HCT116 (cell line): Measurements from ENCODE around the gene THEMIS2.

ENCODE experiments used
- CTCF ChIP-seq, 3 experiments: fragments of 200-600 bp in 1 of 3; sonication (generic) in 1 of 3; IDR thresholded peaks in 2 of 3; conservative IDR thresholded peaks in 1 of 3; 2 replicates each; pipeline ENCODE4 v1.5.1; 2012 to 2017; ENCODE audit warnings: low read depth in 2 of 3, low read length in 2 of 3, antibody characterized with exemption in 1 of 3, borderline replicate concordance in 1 of 3, control low read depth in 1 of 3, mild to moderate bottlenecking in 1 of 3, mixed read lengths in 1 of 3, mixed run types in 1 of 3, moderate library complexity in 1 of 3; ENCODE audit not compliant: insufficient read depth in 1 of 3
- EZH2 ChIP-seq: fragments of 200-600 bp; sonication (generic); IDR thresholded peaks from 2 replicates; pipeline ENCODE4 v1.6.1; 2017; ENCODE audit warnings: antibody characterized with exemption, mixed run types
- MAX ChIP-seq: IDR thresholded peaks from 2 replicates; pipeline ENCODE4 v1.6.1; 2012
- POLR2A ChIP-seq: IDR thresholded peaks from 2 replicates; pipeline ENCODE4 v1.7.0; 2011; ENCODE audit warnings: borderline replicate concordance; ENCODE audit not compliant: insufficient read depth, insufficient read length; ENCODE audit errors: extremely low read depth
- RAD21 ChIP-seq: IDR thresholded peaks from 2 replicates; pipeline ENCODE4 v1.6.1; 2012; ENCODE audit warnings: low read depth, mild to moderate bottlenecking
- TCF7L2 ChIP-seq: IDR thresholded peaks from 2 replicates; pipeline ENCODE4 v1.7.0; 2011; ENCODE audit warnings: borderline replicate concordance, inconsistent platforms; ENCODE audit not compliant: insufficient read depth, insufficient read length; ENCODE audit errors: extremely low read depth
- YY1 ChIP-seq: IDR thresholded peaks from 2 replicates; pipeline ENCODE4 v1.6.1; 2011; ENCODE audit warnings: low read length, low read depth, moderate library complexity, mild to moderate bottlenecking; ENCODE audit not compliant: insufficient replicate concordance; ENCODE audit errors: extremely low read depth

- no peak for TF ChIP-seq POLR2A
- TF ChIP-seq CTCF (IDR thresholded peaks at IDR 0.05 in 2 of 3, conservative IDR thresholded peaks at IDR 0.05 in 1 of 3; ENCODE audit: borderline replicate concordance in 1 of 3, insufficient read depth in 1 of 3, low read depth in 2 of 3, low read length in 2 of 3), result no peak
- TF ChIP-seq MAX, result no peak
- no peak for TF ChIP-seq YY1
- TF ChIP-seq EZH2, result no peak
- TF ChIP-seq RAD21, result no peak
- no peak for TF ChIP-seq TCF7L2
Measured at GRCh38 chr1:27833470-27833869, 38.9 kb upstream of the THEMIS2 start.
